ENCODE results near the gene MCHR2.
"Not testable (repeated sequence)": the region's sequence is repeated elsewhere in the genome, so short reads cannot be mapped to it uniquely, and the experiment has no call there.

The MCHR2 gene

GRCh38 chr6:99993533-99994251 is at the start of gene MCHR2:
Gene MCHR2 (minus strand): TSS chr6:99994223. CDS start chr6:99956147, 38,076 bp downstream.
- DNase-seq (ENCODE audit: low read depth in 2 of 2, low spot score in 1 of 2): no peak

- DNase-seq (ENCODE audit: low read depth in 2 of 2, low spot score in 1 of 2): not testable (repeated sequence)
Measured at GRCh38 chr6:100038546-100038945, 44.5 kb upstream of the MCHR2 start.

- DNase-seq (ENCODE audit: low read depth in 2 of 2, low spot score in 1 of 2): no peak
Measured at GRCh38 chr6:100035873-100036653, 42.0 kb upstream of the MCHR2 start.

GRCh38 chr6:100023798-100024197 is 29.8 kb upstream of the MCHR2 start:
- no peak for DNase-seq (ENCODE audit: low read depth in 2 of 2, low spot score in 1 of 2)

- DNase-seq (ENCODE audit: low read depth in 2 of 2, low spot score in 1 of 2): no peak
Measured at GRCh38 chr6:100022847-100023246, 28.8 kb upstream of the MCHR2 start.

- no peak for DNase-seq (ENCODE audit: low read depth in 2 of 2, low spot score in 1 of 2)
Measured at GRCh38 chr6:100008857-100009256, 14.8 kb upstream of the MCHR2 start.

- DNase-seq (ENCODE audit: low read depth in 2 of 2, low spot score in 1 of 2): peak; percentile 1 to 2
Measured at GRCh38 chr6:100001915-100002388, 7.9 kb upstream of the MCHR2 start.

GRCh38 chr6:99997141-99997540 is 3.1 kb upstream of the MCHR2 start:
- no peak for DNase-seq (ENCODE audit: low read depth in 2 of 2, low spot score in 1 of 2)

GRCh38 chr6:99995916-99996315 is 1.9 kb upstream of the MCHR2 start:
- no peak for DNase-seq (ENCODE audit: low read depth in 2 of 2, low spot score in 1 of 2)

- no peak for DNase-seq (ENCODE audit: low read depth in 2 of 2, low spot score in 1 of 2)
Measured at GRCh38 chr6:99993146-99993532, 884 bp downstream of the MCHR2 start.

- DNase-seq (ENCODE audit: low read depth in 2 of 2, low spot score in 1 of 2): no peak
Measured at GRCh38 chr6:99991955-99992354, 2.1 kb downstream of the MCHR2 start.

GRCh38 chr6:99980741-99981140 is 13.3 kb downstream of the MCHR2 start:
- no peak for DNase-seq (ENCODE audit: low read depth in 2 of 2, low spot score in 1 of 2)

- DNase-seq (ENCODE audit: low read depth in 2 of 2, low spot score in 1 of 2): no peak
Measured at GRCh38 chr6:99979953-99980352, 14.1 kb downstream of the MCHR2 start.

GRCh38 chr6:99967052-99967451 is 27.0 kb downstream of the MCHR2 start:
- no peak for DNase-seq (ENCODE audit: low read depth in 2 of 2, low spot score in 1 of 2)

GRCh38 chr6:99960027-99960426 is 34.0 kb downstream of the MCHR2 start:
- DNase-seq (ENCODE audit: low read depth in 2 of 2, low spot score in 1 of 2): no peak

- no peak for DNase-seq (ENCODE audit: low read depth in 2 of 2, low spot score in 1 of 2)
Measured at GRCh38 chr6:99951016-99951805, 42.8 kb downstream of the MCHR2 start.

GRCh38 chr6:99946005-99946404 is 48.0 kb downstream of the MCHR2 start:
- no peak for DNase-seq (ENCODE audit: low read depth in 2 of 2, low spot score in 1 of 2)

- DNase-seq (ENCODE audit: low read depth in 2 of 2, low spot score in 1 of 2): no peak
Measured at GRCh38 chr6:99943846-99944245, 50.2 kb downstream of the MCHR2 start.

- DNase-seq (ENCODE audit: low read depth in 2 of 2, low spot score in 1 of 2): no peak
Measured at GRCh38 chr6:99940582-99940981, 53.4 kb downstream of the MCHR2 start.

GRCh38 chr6:99933129-99933528 is 60.9 kb downstream of the MCHR2 start:
- DNase-seq (ENCODE audit: low read depth in 2 of 2, low spot score in 1 of 2): no peak

- no peak for DNase-seq (ENCODE audit: low read depth in 2 of 2, low spot score in 1 of 2)
Measured at GRCh38 chr6:99912657-99913056, 81.4 kb downstream of the MCHR2 start.

Data from stimulated activated CD8-positive, alpha-beta memory T cell treated with anti-CD3 and anti-CD28 coated beads, Interleukin-4, amount 100 ng/mL, for 4 hours (primary cell).